ENCODE results near the gene FKBP15.

DNA sequence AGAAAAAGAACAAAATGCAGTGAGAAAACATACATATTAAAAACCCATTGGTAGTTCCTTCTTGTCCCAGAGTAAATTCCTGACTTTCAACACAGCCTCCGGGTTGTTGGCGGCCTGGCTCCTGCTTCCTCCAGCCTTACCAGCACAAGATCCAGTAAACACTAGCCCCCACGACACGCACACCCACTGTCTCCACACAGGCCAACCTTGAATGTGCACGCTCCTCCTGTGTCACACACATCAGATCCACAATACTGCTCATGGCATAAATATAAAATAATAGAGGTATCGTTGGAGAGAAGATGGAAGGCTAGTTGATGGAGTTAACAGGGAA, 72.7 kb downstream of the FKBP15 start:
- TF ChIP-seq NANOG (IDR thresholded peaks at IDR 0.05; ENCODE audit: insufficient read depth, low read depth, low read length, poor library complexity, severe bottlenecking) (no peak), EZH2 (IDR thresholded peaks at IDR 0.05; ENCODE audit: low read depth, low read length, severe bottlenecking) (no peak), KDM1A (IDR thresholded peaks at IDR 0.05; ENCODE audit: borderline replicate concordance, low read length) (no peak), POLR2A (IDR thresholded peaks at IDR 0.05; ENCODE audit: control extremely low read depth in 1 of 2, low read depth in 2 of 2, low read length in 2 of 2) (no peak), POLR2AphosphoS5 (IDR thresholded peaks at IDR 0.05; ENCODE audit: low read depth, low read length) (no peak), RAD21 (IDR thresholded peaks at IDR 0.05 in 1 of 2, conservative IDR thresholded peaks at IDR 0.05 in 1 of 2; ENCODE audit: low read depth in 2 of 2, low read length in 2 of 2) (no peak), TCF12 (IDR thresholded peaks at IDR 0.05; ENCODE audit: low read depth, low read length) (no peak), GABPA (IDR thresholded peaks at IDR 0.05; ENCODE audit: borderline replicate concordance, insufficient read depth, low read length) (no peak), SP1 (IDR thresholded peaks at IDR 0.05; ENCODE audit: low read depth, low read length) (no peak)
- TF ChIP-seq, protein P1, sequence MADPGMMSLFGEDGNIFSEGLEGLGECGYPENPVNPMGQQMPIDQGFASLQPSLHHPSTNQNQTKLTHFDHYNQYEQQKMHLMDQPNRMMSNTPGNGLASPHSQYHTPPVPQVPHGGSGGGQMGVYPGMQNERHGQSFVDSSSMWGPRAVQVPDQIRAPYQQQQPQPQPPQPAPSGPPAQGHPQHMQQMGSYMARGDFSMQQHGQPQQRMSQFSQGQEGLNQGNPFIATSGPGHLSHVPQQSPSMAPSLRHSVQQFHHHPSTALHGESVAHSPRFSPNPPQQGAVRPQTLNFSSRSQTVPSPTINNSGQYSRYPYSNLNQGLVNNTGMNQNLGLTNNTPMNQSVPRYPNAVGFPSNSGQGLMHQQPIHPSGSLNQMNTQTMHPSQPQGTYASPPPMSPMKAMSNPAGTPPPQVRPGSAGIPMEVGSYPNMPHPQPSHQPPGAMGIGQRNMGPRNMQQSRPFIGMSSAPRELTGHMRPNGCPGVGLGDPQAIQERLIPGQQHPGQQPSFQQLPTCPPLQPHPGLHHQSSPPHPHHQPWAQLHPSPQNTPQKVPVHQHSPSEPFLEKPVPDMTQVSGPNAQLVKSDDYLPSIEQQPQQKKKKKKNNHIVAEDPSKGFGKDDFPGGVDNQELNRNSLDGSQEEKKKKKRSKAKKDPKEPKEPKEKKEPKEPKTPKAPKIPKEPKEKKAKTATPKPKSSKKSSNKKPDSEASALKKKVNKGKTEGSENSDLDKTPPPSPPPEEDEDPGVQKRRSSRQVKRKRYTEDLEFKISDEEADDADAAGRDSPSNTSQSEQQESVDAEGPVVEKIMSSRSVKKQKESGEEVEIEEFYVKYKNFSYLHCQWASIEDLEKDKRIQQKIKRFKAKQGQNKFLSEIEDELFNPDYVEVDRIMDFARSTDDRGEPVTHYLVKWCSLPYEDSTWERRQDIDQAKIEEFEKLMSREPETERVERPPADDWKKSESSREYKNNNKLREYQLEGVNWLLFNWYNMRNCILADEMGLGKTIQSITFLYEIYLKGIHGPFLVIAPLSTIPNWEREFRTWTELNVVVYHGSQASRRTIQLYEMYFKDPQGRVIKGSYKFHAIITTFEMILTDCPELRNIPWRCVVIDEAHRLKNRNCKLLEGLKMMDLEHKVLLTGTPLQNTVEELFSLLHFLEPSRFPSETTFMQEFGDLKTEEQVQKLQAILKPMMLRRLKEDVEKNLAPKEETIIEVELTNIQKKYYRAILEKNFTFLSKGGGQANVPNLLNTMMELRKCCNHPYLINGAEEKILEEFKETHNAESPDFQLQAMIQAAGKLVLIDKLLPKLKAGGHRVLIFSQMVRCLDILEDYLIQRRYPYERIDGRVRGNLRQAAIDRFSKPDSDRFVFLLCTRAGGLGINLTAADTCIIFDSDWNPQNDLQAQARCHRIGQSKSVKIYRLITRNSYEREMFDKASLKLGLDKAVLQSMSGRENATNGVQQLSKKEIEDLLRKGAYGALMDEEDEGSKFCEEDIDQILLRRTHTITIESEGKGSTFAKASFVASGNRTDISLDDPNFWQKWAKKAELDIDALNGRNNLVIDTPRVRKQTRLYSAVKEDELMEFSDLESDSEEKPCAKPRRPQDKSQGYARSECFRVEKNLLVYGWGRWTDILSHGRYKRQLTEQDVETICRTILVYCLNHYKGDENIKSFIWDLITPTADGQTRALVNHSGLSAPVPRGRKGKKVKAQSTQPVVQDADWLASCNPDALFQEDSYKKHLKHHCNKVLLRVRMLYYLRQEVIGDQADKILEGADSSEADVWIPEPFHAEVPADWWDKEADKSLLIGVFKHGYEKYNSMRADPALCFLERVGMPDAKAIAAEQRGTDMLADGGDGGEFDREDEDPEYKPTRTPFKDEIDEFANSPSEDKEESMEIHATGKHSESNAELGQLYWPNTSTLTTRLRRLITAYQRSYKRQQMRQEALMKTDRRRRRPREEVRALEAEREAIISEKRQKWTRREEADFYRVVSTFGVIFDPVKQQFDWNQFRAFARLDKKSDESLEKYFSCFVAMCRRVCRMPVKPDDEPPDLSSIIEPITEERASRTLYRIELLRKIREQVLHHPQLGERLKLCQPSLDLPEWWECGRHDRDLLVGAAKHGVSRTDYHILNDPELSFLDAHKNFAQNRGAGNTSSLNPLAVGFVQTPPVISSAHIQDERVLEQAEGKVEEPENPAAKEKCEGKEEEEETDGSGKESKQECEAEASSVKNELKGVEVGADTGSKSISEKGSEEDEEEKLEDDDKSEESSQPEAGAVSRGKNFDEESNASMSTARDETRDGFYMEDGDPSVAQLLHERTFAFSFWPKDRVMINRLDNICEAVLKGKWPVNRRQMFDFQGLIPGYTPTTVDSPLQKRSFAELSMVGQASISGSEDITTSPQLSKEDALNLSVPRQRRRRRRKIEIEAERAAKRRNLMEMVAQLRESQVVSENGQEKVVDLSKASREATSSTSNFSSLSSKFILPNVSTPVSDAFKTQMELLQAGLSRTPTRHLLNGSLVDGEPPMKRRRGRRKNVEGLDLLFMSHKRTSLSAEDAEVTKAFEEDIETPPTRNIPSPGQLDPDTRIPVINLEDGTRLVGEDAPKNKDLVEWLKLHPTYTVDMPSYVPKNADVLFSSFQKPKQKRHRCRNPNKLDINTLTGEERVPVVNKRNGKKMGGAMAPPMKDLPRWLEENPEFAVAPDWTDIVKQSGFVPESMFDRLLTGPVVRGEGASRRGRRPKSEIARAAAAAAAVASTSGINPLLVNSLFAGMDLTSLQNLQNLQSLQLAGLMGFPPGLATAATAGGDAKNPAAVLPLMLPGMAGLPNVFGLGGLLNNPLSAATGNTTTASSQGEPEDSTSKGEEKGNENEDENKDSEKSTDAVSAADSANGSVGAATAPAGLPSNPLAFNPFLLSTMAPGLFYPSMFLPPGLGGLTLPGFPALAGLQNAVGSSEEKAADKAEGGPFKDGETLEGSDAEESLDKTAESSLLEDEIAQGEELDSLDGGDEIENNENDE (IDR thresholded peaks at IDR 0.05; ENCODE audit: insufficient replicate concordance, low read length), result no peak
- TF ChIP-seq, protein P2, sequence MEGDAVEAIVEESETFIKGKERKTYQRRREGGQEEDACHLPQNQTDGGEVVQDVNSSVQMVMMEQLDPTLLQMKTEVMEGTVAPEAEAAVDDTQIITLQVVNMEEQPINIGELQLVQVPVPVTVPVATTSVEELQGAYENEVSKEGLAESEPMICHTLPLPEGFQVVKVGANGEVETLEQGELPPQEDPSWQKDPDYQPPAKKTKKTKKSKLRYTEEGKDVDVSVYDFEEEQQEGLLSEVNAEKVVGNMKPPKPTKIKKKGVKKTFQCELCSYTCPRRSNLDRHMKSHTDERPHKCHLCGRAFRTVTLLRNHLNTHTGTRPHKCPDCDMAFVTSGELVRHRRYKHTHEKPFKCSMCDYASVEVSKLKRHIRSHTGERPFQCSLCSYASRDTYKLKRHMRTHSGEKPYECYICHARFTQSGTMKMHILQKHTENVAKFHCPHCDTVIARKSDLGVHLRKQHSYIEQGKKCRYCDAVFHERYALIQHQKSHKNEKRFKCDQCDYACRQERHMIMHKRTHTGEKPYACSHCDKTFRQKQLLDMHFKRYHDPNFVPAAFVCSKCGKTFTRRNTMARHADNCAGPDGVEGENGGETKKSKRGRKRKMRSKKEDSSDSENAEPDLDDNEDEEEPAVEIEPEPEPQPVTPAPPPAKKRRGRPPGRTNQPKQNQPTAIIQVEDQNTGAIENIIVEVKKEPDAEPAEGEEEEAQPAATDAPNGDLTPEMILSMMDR (IDR thresholded peaks at IDR 0.05; ENCODE audit: control extremely low read depth in 1 of 3, insufficient read depth in 1 of 3, low read depth in 1 of 3, low read length in 3 of 3), result no peak
- TF ChIP-seq, protein P3, sequence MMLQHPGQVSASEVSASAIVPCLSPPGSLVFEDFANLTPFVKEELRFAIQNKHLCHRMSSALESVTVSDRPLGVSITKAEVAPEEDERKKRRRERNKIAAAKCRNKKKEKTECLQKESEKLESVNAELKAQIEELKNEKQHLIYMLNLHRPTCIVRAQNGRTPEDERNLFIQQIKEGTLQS (IDR thresholded peaks at IDR 0.05; ENCODE audit: insufficient read depth, low read depth, low read length), result no peak

Measured in H1 (cell line).